H9 (cell line): ENCODE results near the gene ARHGEF10L. TPM values are rescaled to one million over a fixed set of nuclear protein-coding genes. Genes with fewer than 3 reads are reported as not detected.

Source experiments
- DNase-seq: peaks from one replicate; pipeline ENCODE4 v3.0.0-alpha.2; 2017
- H2AFZ ChIP-seq: one replicate; pipeline ENCODE4 v1.6.1; 2013; ENCODE audit warnings: mild to moderate bottlenecking, low read length, control low read depth, moderate library complexity
- H2AK5ac ChIP-seq: 2 replicates; pipeline ENCODE4 v1.6.1; 2013; ENCODE audit warnings: low read length, control low read depth, mixed read lengths; ENCODE audit not compliant: insufficient read length
- H2BK120ac ChIP-seq: one replicate; pipeline ENCODE4 v1.6.1; 2013; ENCODE audit warnings: low read depth, mild to moderate bottlenecking, low read length, control low read depth, inconsistent platforms; ENCODE audit not compliant: poor library complexity, severe bottlenecking
- H2BK12ac ChIP-seq: 2 replicates; pipeline ENCODE4 v1.6.1; 2013; ENCODE audit warnings: low read length, control low read depth, mixed read lengths, low read depth; ENCODE audit not compliant: insufficient read length
- H2BK15ac ChIP-seq: 2 replicates; pipeline ENCODE4 v1.6.1; 2013; ENCODE audit warnings: low read depth, low read length, control low read depth
- H2BK20ac ChIP-seq: one replicate; pipeline ENCODE4 v1.6.1; 2013; ENCODE audit warnings: low read depth, mild to moderate bottlenecking, low read length, control low read depth, inconsistent platforms; ENCODE audit not compliant: poor library complexity, severe bottlenecking
- H2BK5ac ChIP-seq: 2 replicates; pipeline ENCODE4 v1.6.1; 2013; ENCODE audit warnings: low read length, control low read depth, mixed read lengths; ENCODE audit not compliant: insufficient read length
- H3K14ac ChIP-seq: 2 replicates; pipeline ENCODE4 v1.6.1; 2013; ENCODE audit warnings: low read length, control low read depth; ENCODE audit not compliant: insufficient read depth
- H3K18ac ChIP-seq: 2 replicates; pipeline ENCODE4 v1.6.1; 2013; ENCODE audit warnings: low read depth, mild to moderate bottlenecking, mixed read lengths, low read length, control low read depth; ENCODE audit not compliant: insufficient read length
- H3K23ac ChIP-seq: 2 replicates; pipeline ENCODE4 v1.6.1; 2013; ENCODE audit warnings: low read length, control low read depth, mixed read lengths, low read depth; ENCODE audit not compliant: insufficient read length
- H3K23me2 ChIP-seq: 2 replicates; pipeline ENCODE4 v1.6.1; 2013; ENCODE audit warnings: low read depth, mild to moderate bottlenecking, mixed read lengths, low read length, control low read depth; ENCODE audit not compliant: insufficient read length, poor library complexity, severe bottlenecking
- H3K27ac ChIP-seq: 2 replicates; pipeline ENCODE4 v1.5.1; 2013; ENCODE audit warnings: low read length, control low read depth, mixed read lengths, low read depth; ENCODE audit not compliant: insufficient read length
- H3K27me3 ChIP-seq: 2 replicates; pipeline ENCODE4 v1.6.1; 2013; ENCODE audit warnings: low read length, control low read depth, inconsistent platforms; ENCODE audit not compliant: insufficient read depth
- H3K4ac ChIP-seq: 2 replicates; pipeline ENCODE4 v1.6.1; 2013; ENCODE audit warnings: low read depth, mild to moderate bottlenecking, control low read depth, inconsistent platforms, low read length, moderate library complexity
- H3K4me1 ChIP-seq: 2 replicates; pipeline ENCODE4 v1.6.1; 2013; ENCODE audit warnings: low read length, control low read depth, inconsistent platforms; ENCODE audit not compliant: insufficient read depth
- H3K4me2 ChIP-seq: 2 replicates; pipeline ENCODE4 v1.6.1; 2013; ENCODE audit warnings: low read length, control low read depth, mixed read lengths; ENCODE audit not compliant: insufficient read length, insufficient read depth
- H3K56ac ChIP-seq: 2 replicates; pipeline ENCODE4 v1.6.1; 2013; ENCODE audit warnings: low read depth, mild to moderate bottlenecking, mixed read lengths, low read length, control low read depth; ENCODE audit not compliant: insufficient read length
- H3K79me1 ChIP-seq: 2 replicates; pipeline ENCODE4 v1.6.1; 2013; ENCODE audit warnings: low read depth, mild to moderate bottlenecking, moderate library complexity, low read length, control low read depth, inconsistent platforms; ENCODE audit not compliant: insufficient read depth, poor library complexity, severe bottlenecking
- H3K79me2 ChIP-seq: 2 replicates; pipeline ENCODE4 v1.6.1; 2013; ENCODE audit warnings: low read length, control low read depth, inconsistent platforms; ENCODE audit not compliant: insufficient read depth
- H3K9ac ChIP-seq: 2 replicates; pipeline ENCODE4 v1.6.1; 2013; ENCODE audit warnings: low read length, control low read depth, mixed read lengths; ENCODE audit not compliant: insufficient read length; ENCODE audit errors: extremely low read depth
- H3K9me3 ChIP-seq: one replicate; pipeline ENCODE4 v1.6.1; 2013; ENCODE audit warnings: low read depth, low read length, inconsistent platforms; ENCODE audit not compliant: control insufficient read depth
- H3T11ph ChIP-seq: one replicate; pipeline ENCODE4 v1.6.1; 2013; ENCODE audit warnings: mild to moderate bottlenecking, low read length, control low read depth, inconsistent platforms
- H4K20me1 ChIP-seq: one replicate; pipeline ENCODE4 v1.6.1; 2013; ENCODE audit not compliant: control insufficient read depth, insufficient read length, insufficient read depth
- H4K5ac ChIP-seq: 2 replicates; pipeline ENCODE4 v1.6.1; 2013; ENCODE audit warnings: low read depth, mild to moderate bottlenecking, mixed read lengths, low read length, control low read depth; ENCODE audit not compliant: insufficient read length
- H4K8ac ChIP-seq: replicated peaks from 2 replicates; pipeline ENCODE4 v1.6.1; 2013; ENCODE audit warnings: low read length, control low read depth, mixed read lengths, low read depth; ENCODE audit not compliant: insufficient read length
- H4K91ac ChIP-seq: 2 replicates; pipeline ENCODE4 v1.6.1; 2013; ENCODE audit warnings: low read depth, mild to moderate bottlenecking, moderate library complexity, mixed read lengths, low read length, control low read depth; ENCODE audit not compliant: insufficient read length
- H3K27ac Mint-ChIP-seq, 3 experiments: 2 replicates in 2 of 3; 3 replicates in 1 of 3; pipeline ENCODE4 v1.8.0; 2020 to 2021; ENCODE audit warnings: mixed read lengths in 3 of 3, mild to moderate bottlenecking in 1 of 3, moderate library complexity in 1 of 3
- H3K27me3 Mint-ChIP-seq: 2 replicates; pipeline ENCODE4 v1.8.0; 2021; ENCODE audit warnings: low read depth, mild to moderate bottlenecking, moderate library complexity, mixed read lengths
- H3K36me3 Mint-ChIP-seq, 3 experiments: 2 replicates in 2 of 3; 3 replicates in 1 of 3; pipeline ENCODE4 v1.8.0; 2020 to 2021; ENCODE audit warnings: low read depth in 3 of 3, mixed read lengths in 3 of 3; ENCODE audit not compliant: insufficient read depth in 1 of 3
- H3K4me1 Mint-ChIP-seq, 2 experiments: 2 replicates each; pipeline ENCODE4 v1.8.0; 2020; ENCODE audit warnings: mixed read lengths in 2 of 2
- H3K4me3 Mint-ChIP-seq, 2 experiments: 2 replicates in 1 of 2; 3 replicates in 1 of 2; pipeline ENCODE4 v1.8.0; 2020 to 2021; ENCODE audit warnings: mild to moderate bottlenecking in 2 of 2, mixed read lengths in 2 of 2, moderate library complexity in 1 of 2
- H3K9me3 Mint-ChIP-seq, 2 experiments: 2 replicates in 1 of 2; 3 replicates in 1 of 2; pipeline ENCODE4 v1.8.0; 2020; ENCODE audit warnings: mild to moderate bottlenecking in 2 of 2, mixed read lengths in 2 of 2, moderate library complexity in 1 of 2
- WGBS: extraction: QIAGEN DNeasy Blood & Tissue Kit; methylation state at CpG from one replicate; pipeline ENCODE4 v1.1.7; 2013; ENCODE audit warnings: missing lambda C conversion rate, low lambda C conversion rate, mixed read lengths; ENCODE audit not compliant: insufficient read length; ENCODE audit errors: extremely low coverage; 5-methylcytosine and 5-hydroxymethylcytosine counted together
- total RNA-seq: library from RNA; stranded (reverse); gene quantifications from 2 replicates; pipeline ENCODE4 v1.2.1, GENCODE V29; 2021
- TF ChIP-seq, protein P1 (sequence below): fragments of 200-600 bp; sonication (generic); conservative IDR thresholded peaks from 3 replicates; pipeline ENCODE4 v1.8.0; 2021; ENCODE audit warnings: antibody characterized with exemption, mild to moderate bottlenecking

ARHGEF10L gene
- total RNA-seq, 1 experiment from 2014 or later: 20.2 TPM

DNA sequence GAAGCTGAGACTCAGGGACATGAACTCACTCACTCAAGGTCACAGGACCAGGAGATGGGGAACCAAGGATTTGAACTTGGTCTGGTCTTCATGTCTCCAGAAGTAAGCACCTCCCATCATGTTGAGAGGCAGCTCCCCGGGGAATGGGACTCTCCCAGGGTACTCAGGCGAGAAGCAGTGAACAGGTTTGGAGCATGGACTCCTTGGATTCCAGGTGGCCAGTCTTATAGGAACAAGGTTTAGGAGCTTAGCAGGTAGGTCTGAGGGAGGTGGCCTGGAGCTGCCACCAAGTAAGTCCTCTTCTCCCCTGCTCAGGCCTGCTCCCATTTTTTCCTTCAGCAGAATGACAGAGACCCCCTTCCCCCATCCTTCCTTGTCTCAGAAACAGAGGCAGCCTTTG is 14.9 kb upstream of the ARHGEF10L start:
- Histone ChIP-seq H4K91ac (no peak overlapping the region), H3K4me2 (no peak overlapping the region), H4K5ac (no peak overlapping the region), H3K27ac (no peak overlapping the region), H3K14ac (no peak overlapping the region), H2BK12ac (no peak overlapping the region), H3K9me3 (no peaks in the 10 kb centered on the region), H3K27me3 (no peaks in the 10 kb centered on the region), H3K18ac (no peak overlapping the region), H2BK120ac (no peak overlapping the region), H2BK5ac (no peak overlapping the region), H3K56ac (no peak overlapping the region), H3K9ac (no peak overlapping the region), H4K8ac (no peak overlapping the region), H3K4ac (no peak overlapping the region), H2BK15ac (no peak overlapping the region), H3K79me2 (no peaks in the 10 kb centered on the region), H2AFZ (no peak overlapping the region), H3K23ac (no peak overlapping the region), H3K23me2 (no peaks in the 10 kb centered on the region), H3K4me1 (peaks cover 7% of the 10 kb centered on the region; the same call in 1 of the 2 replicates), H3T11ph (no peak overlapping the region), H3K79me1 (no peaks in the 10 kb centered on the region), H4K20me1 (no peaks in the 10 kb centered on the region), H2BK20ac (no peak overlapping the region), H2AK5ac (no peak overlapping the region)
- Mint-ChIP-seq H3K27me3 (no peaks in the 10 kb centered on the region), H3K4me1 (peaks cover 47 to 60% of the 10 kb centered on the region in 2 experiments), H3K27ac (no peak overlapping the region), H3K36me3 (no peaks in the 10 kb centered on the region), H3K4me3 (no peak overlapping the region), H3K9me3 (no peaks in the 10 kb centered on the region)
- no peak for DNase-seq
- TF ChIP-seq, protein P1, sequence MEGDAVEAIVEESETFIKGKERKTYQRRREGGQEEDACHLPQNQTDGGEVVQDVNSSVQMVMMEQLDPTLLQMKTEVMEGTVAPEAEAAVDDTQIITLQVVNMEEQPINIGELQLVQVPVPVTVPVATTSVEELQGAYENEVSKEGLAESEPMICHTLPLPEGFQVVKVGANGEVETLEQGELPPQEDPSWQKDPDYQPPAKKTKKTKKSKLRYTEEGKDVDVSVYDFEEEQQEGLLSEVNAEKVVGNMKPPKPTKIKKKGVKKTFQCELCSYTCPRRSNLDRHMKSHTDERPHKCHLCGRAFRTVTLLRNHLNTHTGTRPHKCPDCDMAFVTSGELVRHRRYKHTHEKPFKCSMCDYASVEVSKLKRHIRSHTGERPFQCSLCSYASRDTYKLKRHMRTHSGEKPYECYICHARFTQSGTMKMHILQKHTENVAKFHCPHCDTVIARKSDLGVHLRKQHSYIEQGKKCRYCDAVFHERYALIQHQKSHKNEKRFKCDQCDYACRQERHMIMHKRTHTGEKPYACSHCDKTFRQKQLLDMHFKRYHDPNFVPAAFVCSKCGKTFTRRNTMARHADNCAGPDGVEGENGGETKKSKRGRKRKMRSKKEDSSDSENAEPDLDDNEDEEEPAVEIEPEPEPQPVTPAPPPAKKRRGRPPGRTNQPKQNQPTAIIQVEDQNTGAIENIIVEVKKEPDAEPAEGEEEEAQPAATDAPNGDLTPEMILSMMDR: no peak
- WGBS: no CpG with 5 or more reads among the region's 2 CpGs
